ENCODE measurements around the gene VSIG10. TPM values are rescaled to one million over a fixed set of nuclear protein-coding genes. Genes with fewer than 3 reads are reported as not detected.

The VSIG10 gene
- total and polyA plus RNA-seq, 2 of the 13 experiments (the other 11 are each of a cell fraction or from before 2014, with no cell fraction given): 25.6 to 42.5 TPM

- TF ChIP-seq LBX2 (CRISPR knock-in tag; IDR thresholded peaks at IDR 0.05; ENCODE audit: borderline replicate concordance) (no peak), ZNF574 (CRISPR knock-in tag; IDR thresholded peaks at IDR 0.05) (peak; percentile 44; the same call in 1 of the 2 replicates), AHR (CRISPR knock-in tag; IDR thresholded peaks at IDR 0.05) (no peak), SIX1 (CRISPR knock-in tag; IDR thresholded peaks at IDR 0.05; ENCODE audit: borderline replicate concordance) (no peak), CAMTA2 (CRISPR knock-in tag; IDR thresholded peaks at IDR 0.05; ENCODE audit: borderline replicate concordance) (no peak), ZNF121 (CRISPR knock-in tag; IDR thresholded peaks at IDR 0.05) (no peak), ZNF749 (CRISPR knock-in tag; IDR thresholded peaks at IDR 0.05; ENCODE audit: borderline replicate concordance) (no peak), ZHX1 (CRISPR knock-in tag; IDR thresholded peaks at IDR 0.05; ENCODE audit: low read depth) (no peak), POLR2G (IDR thresholded peaks at IDR 0.05; ENCODE audit: low read depth, low read length) (peak; percentile 71), CENPT (CRISPR knock-in tag; IDR thresholded peaks at IDR 0.05; ENCODE audit: low read depth) (no peak), GRHL1 (CRISPR knock-in tag; conservative IDR thresholded peaks at IDR 0.05) (no peak), ZFX (CRISPR knock-in tag; IDR thresholded peaks at IDR 0.05; ENCODE audit: low read depth) (peak; percentile 22; the same call in 1 of the 2 replicates), LCORL (IDR thresholded peaks at IDR 0.05) (no peak), LCORL (CRISPR knock-in tag; IDR thresholded peaks at IDR 0.05) (no peak), TARDBP (CRISPR knock-in tag; IDR thresholded peaks at IDR 0.05) (peak; percentile 46; the same call in 1 of the 2 replicates), YEATS2 (CRISPR knock-in tag; IDR thresholded peaks at IDR 0.05; ENCODE audit: borderline replicate concordance) (no peak), POLR2A (IDR thresholded peaks at IDR 0.05; ENCODE audit: insufficient read depth in 1 of 2, low read depth in 2 of 2, low read length in 2 of 2) (peak; percentile 36 to 44; a peak in 2 of 4 replicates), KMT2B (CRISPR knock-in tag; IDR thresholded peaks at IDR 0.05) (no peak), GABPB1 (CRISPR knock-in tag; IDR thresholded peaks at IDR 0.05) (no peak), ZNF777 (CRISPR knock-in tag; IDR thresholded peaks at IDR 0.05) (no peak)
Observed at GRCh38 chr12:118061873-118062843, 41.7 kb downstream of the VSIG10 start (continued).
